Fibroblast of pulmonary artery (primary cell): ENCODE data around the gene DPYSL5.

Source experiments
- DNase-seq: peaks from one replicate; pipeline ENCODE4 v3.0.0-alpha.2; 2010; ENCODE audit warnings: low read depth
- H3K4me3 ChIP-seq: replicated peaks from 2 replicates; pipeline ENCODE4 v1.5.1; 2011; ENCODE audit warnings: low read depth, mild to moderate bottlenecking, control low read depth, low read length, moderate library complexity
- TF ChIP-seq, protein P1 (sequence below): IDR thresholded peaks from 2 replicates; pipeline ENCODE4 v1.5.1; 2011; ENCODE audit warnings: mild to moderate bottlenecking, control low read depth, low read length, inconsistent platforms; ENCODE audit errors: missing control alignments

Gene DPYSL5

DNA sequence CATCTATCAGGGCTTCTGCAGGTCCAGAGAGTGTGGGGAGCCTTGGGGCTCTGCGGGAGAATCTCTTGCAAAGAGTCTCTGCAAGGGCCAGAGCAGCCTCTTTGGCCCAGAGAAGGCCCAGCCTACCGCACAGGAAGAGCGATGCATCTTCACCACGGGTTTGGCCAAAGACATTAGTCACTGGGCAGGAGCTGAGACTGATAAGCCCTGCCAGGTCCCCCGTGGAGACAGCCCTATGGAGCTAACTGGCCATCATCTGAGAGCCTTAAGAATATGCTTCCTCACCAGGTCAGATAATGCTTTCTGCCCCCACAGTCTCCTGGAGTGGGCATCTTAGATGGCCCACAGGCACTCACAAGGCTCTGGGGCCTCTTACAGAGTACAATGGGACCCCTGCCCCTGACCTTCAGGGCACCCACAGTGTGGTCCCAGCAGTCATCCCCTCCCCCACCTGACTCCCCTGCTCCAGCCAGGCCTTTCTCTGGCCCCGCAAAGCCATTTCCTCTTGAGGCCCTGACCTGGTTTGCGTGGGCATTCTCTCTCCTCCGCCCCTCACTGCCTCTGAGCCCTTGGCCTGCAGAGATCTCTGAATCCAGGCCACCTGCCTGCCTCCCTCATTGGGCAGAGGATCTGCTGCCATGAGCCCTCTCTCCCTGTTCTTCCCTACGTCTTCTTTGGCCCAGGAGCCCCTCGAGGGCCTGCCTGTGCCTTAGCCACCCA, 90.6 kb downstream of the DPYSL5 start:
- no peak overlapping the region for H3K4me3 ChIP-seq
- TF ChIP-seq, protein P1, sequence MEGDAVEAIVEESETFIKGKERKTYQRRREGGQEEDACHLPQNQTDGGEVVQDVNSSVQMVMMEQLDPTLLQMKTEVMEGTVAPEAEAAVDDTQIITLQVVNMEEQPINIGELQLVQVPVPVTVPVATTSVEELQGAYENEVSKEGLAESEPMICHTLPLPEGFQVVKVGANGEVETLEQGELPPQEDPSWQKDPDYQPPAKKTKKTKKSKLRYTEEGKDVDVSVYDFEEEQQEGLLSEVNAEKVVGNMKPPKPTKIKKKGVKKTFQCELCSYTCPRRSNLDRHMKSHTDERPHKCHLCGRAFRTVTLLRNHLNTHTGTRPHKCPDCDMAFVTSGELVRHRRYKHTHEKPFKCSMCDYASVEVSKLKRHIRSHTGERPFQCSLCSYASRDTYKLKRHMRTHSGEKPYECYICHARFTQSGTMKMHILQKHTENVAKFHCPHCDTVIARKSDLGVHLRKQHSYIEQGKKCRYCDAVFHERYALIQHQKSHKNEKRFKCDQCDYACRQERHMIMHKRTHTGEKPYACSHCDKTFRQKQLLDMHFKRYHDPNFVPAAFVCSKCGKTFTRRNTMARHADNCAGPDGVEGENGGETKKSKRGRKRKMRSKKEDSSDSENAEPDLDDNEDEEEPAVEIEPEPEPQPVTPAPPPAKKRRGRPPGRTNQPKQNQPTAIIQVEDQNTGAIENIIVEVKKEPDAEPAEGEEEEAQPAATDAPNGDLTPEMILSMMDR, result no peak
- no peak for DNase-seq

DNA sequence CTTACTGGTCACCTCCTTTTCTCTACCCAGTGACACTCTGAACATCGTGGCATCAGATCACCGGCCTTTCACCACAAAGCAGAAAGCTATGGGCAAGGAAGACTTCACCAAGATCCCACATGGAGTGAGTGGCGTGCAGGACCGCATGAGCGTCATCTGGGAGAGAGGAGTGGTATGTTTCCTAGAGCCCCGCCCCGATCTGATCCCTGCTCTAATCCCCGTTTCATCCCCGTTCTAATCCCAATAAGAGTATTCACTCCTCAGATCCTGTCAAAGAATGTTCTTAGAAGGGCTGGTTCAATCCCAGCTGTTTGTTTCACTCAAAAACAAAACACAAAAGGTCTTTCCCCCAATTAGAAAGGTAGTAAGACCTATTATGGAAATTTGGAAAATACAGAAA, 92.1 kb downstream of the DPYSL5 start:
- H3K4me3 ChIP-seq, result no peak overlapping the region
- TF ChIP-seq, protein P1, result no peak
- no peak for DNase-seq

DNA sequence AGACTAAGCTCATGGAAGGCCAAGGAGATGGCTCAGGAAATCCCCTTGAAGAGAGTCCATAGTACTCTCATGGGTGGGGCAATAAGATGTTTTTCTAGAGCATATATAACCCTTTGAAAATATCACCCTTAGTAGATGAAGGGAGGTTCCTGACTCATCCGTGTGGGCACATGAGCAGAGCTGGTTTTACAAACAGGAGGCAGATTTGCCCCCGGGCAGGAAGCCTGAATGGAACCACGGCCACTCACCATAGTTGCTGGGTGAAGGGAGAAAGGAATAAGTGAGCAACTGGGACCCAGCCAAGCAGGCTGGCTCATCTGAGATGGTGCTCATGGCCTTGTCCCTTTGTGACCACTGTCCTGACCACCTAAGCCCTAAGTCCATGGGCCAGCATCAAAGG, 93.6 kb downstream of the DPYSL5 start:
- no peak overlapping the region for H3K4me3 ChIP-seq
- TF ChIP-seq, protein P1, result no peak
- no peak for DNase-seq

DNA sequence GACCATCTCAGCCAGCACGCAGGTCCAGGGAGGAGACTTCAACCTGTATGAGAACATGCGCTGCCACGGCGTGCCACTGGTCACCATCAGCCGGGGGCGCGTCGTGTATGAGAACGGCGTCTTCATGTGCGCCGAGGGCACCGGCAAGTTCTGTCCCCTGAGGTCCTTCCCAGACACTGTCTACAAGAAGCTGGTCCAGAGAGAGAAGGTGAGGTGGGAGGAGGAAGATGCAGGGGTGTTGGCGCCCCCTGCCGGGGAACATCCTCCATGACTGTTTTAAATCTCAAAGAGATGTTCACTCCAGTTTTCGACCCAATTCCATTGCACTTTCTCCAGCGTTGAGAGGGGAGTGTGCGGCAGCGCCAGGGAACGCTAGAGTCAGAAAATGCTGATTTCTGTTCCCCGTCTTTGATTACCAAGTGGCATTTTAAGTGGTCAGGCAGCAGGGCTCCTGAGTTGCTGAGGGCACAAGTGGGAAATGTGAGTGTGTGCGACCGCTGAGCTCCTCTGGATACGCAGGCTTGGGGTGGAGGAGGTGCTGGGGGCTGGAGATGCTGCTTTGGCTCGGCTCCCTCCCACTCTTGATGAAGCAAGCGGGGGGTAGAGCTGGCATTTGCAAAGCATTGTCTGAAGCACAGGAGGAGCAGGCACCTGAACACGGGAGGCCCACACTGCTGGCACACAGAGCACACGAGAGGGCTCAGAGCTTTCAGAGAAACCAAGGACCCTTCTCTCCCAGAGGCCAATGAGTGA, 94.8 kb downstream of the DPYSL5 start:
- H3K4me3 ChIP-seq, result no peak overlapping the region
- DNase-seq, result peak; percentile 64
- TF ChIP-seq, protein P1, result peak; percentile 78

DNA sequence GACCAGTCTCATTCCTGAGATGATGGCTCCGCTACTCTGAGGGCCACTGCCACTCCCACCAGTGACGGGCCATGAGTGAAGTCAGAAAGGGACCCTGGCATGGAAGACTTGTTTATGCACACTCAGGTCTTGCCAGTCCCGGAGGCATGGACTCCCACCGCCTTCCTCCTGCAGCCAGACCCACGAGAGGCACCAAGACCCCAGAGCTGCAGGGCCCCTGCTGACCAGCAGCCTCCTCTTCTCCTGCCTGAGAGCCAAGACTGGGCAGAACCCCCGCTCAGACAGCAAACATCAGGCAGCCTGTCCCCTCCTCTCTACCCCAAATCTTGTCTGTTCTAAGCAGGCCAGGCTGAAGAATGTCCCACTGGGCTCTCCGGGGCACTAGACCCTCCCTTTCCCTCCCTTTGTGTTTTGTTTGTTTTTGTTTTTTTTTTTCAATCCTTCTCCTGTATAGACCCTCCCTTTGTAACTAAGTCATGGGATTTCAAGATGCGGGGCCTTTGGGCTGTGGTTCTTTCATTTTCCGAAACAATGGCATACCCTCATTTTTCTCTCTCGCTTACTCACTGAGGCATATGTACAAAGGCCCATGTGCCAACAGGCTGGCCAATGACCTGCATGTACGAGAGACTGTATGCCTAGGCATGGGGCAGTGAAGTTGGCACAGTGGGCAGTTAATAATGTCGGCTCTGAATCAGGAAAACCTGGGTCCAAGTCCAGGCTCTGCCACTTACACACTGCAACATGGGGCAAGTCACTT, 98.2 kb downstream of the DPYSL5 start:
- TF ChIP-seq, protein P1, result no peak
- DNase-seq, result no peak
- H3K4me3 ChIP-seq, result no peak overlapping the region

DNA sequence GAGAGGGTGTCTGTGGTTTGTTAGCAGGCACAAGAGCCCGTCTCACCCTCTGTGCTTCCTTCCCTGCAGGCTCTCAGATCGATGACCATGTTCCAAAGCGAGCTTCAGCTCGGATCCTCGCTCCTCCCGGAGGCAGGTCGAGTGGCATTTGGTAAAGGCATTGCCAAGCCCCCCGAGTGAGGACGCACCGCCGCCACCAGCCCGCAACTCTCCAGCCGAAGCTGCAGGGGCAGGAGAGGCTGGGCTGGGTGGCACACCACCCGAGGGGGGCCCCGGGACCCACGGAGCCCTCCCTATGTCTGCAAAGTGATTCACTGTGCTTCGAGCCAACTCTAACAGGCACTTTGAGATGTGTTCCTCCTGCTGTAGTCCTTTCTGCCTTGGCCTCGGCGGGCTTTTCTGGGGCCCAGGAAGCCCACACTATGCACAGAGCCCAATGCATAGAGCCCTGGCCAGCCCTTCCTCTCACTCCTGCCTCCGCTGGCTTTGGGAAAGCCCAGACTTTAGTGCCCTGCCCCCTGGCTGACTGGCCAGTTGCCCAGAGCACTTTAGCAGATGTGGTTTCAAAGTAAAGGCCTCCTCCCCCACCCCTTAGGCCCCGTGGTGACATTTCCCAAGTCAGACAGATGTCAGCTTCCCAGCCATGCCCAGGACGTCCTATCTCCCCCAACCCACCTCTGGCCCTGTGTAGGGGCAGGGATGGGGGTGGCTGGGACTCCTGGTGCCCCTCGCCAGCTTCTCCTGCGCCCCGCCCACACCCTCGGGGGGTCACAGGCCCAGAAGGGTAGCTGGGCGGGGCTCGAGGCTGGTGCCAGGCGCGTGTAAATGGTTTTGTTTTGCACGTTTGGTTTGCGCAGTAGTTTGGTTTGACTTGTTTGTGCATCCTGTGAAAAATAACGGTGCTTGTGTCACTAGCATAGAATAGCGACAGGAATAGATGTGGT, 99.2 kb downstream of the DPYSL5 start:
- DNase-seq, result peak; percentile 60
- TF ChIP-seq, protein P1, result no peak
- no peak overlapping the region for H3K4me3 ChIP-seq
